PC-9 (cell line): Measurements from ENCODE around the gene GALNT10. TPM values are rescaled to one million over a fixed set of nuclear protein-coding genes. Genes with fewer than 3 reads are reported as not detected.

Experiments used
- BruUV-seq: library from RNA; stranded (reverse); fragments of 400-500 nt; replicated peaks from 2 replicates; lab custom pipeline; 2021; lab: Mats Ljungman, UMichigan
- CTCF ChIA-PET: fragments of 300-600 bp; sonication (Branson Sonifier 250); formaldehyde crosslinking; loops from one replicate; lab custom pipeline; 2022; ENCODE audit warnings: antibody characterized with exemption; lab: Charles Lee
- POLR2A ChIA-PET: fragments of 300-600 bp; sonication (Branson Sonifier 250); formaldehyde crosslinking; loops from one replicate; lab custom pipeline; 2022; ENCODE audit warnings: antibody characterized with exemption; ENCODE audit not compliant: unreplicated experiment; lab: Charles Lee
- DNase-seq, 2 experiments: peaks; one replicate each; pipeline versions ENCODE4 v3.0.0 to v3.0.0-alpha.2; 2015 to 2022; ENCODE audit warnings: mixed read lengths in 1 of 2
- H2AFZ ChIP-seq: fragments of 200-600 bp; sonication (generic); 2 replicates; pipeline ENCODE4 v1.8.1; 2017; ENCODE audit warnings: antibody characterized with exemption
- H3F3A ChIP-seq: fragments of 200-600 bp; sonication (generic); 2 replicates; pipeline ENCODE4 v1.8.1; 2017; ENCODE audit warnings: antibody characterized with exemption, mild to moderate bottlenecking, low read depth; ENCODE audit not compliant: insufficient read depth
- H3K27ac ChIP-seq: fragments of 200-600 bp; sonication (generic); 2 replicates; pipeline ENCODE4 v1.6.1; 2016; ENCODE audit warnings: mixed run types
- H3K27me3 ChIP-seq: fragments of 200-600 bp; sonication (generic); 2 replicates; pipeline ENCODE4 v1.6.1; 2016; ENCODE audit warnings: low read depth, mixed run types; ENCODE audit not compliant: insufficient read depth
- H3K36me3 ChIP-seq: fragments of 200-600 bp; sonication (generic); 2 replicates; pipeline ENCODE4 v1.6.1; 2016; ENCODE audit warnings: low read depth, mixed run types
- H3K4me1 ChIP-seq: fragments of 200-600 bp; sonication (generic); replicated peaks from 2 replicates; pipeline ENCODE4 v1.6.1; 2016; ENCODE audit warnings: mixed run types; ENCODE audit not compliant: insufficient read depth
- H3K4me2 ChIP-seq: fragments of 200-600 bp; sonication (generic); 2 replicates; pipeline ENCODE4 v1.6.1; 2017; ENCODE audit warnings: mixed run types
- H3K4me3 ChIP-seq: fragments of 200-600 bp; sonication (generic); 2 replicates; pipeline ENCODE4 v1.6.1; 2016; ENCODE audit warnings: mixed run types
- H3K79me2 ChIP-seq: fragments of 200-600 bp; sonication (generic); 2 replicates; pipeline ENCODE4 v1.6.1; 2017; ENCODE audit warnings: low read depth, mixed run types
- H3K9me2 ChIP-seq: fragments of 200-600 bp; sonication (generic); 2 replicates; pipeline ENCODE4 v1.8.1; 2017; ENCODE audit warnings: mild to moderate bottlenecking; ENCODE audit not compliant: insufficient read depth
- H3K9me3 ChIP-seq: fragments of 200-600 bp; sonication (generic); 2 replicates; pipeline ENCODE4 v1.8.1; 2016; ENCODE audit warnings: low read depth; ENCODE audit not compliant: insufficient read depth
- H4K20me1 ChIP-seq: fragments of 200-600 bp; sonication (generic); 2 replicates; pipeline ENCODE4 v1.8.1; 2017; ENCODE audit not compliant: insufficient read depth
- EZH2 ChIP-seq: fragments of 200-600 bp; sonication (generic); IDR thresholded peaks from 2 replicates; pipeline ENCODE4 v1.8.0; 2017; ENCODE audit warnings: antibody characterized with exemption, low read depth
- intact Hi-C: fragments of 100-400 bp; cut with micrococcal nuclease; formaldehyde crosslinking; loops from one replicate; pipeline ENCODE4 v1.10.0; 2022; ENCODE audit not compliant: unreplicated experiment
- total RNA-seq: library from RNA; stranded (reverse); gene quantifications from 2 replicates; pipeline ENCODE4 v1.2.3, GENCODE V29; 2021
- TF ChIP-seq, protein P1 (sequence below): fragments of 200-600 bp; sonication (generic); conservative IDR thresholded peaks from 2 replicates; pipeline ENCODE4 v1.6.1; 2017; ENCODE audit warnings: mixed run types, antibody characterized with exemption, mild to moderate bottlenecking, moderate library complexity

The GALNT10 gene
- total RNA-seq, 1 experiment from 2014 or later = 101 TPM

DNA sequence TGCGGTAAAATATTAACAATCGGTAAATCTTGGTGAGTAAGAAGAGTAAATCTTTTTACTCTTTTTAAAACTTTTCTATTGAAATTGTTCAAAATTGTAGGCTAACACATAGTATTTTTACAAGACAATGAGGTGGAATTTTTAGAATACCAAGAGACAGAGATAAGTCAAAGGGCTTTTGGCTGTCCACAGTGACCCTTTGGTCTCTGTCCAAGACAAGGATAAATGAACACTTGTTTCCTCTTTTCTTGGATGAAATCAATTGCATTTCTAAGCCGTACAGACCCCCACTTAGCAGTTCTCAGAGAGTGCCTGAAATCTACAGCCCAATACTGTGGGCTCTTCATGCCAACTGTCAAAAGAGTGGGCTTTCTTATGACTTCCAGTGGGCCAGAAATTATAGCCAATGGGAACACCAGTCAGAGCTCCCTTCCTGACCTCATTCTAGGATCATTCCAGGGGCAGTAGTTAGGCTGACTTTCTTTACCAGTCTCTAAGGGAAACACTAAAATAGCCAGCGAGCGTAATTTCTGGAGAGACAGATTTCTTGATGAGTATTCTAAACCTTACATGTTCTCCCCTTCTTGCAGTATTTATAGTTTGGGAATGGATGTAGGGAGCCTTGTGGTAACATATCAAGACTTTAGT lies 74.1 kb downstream of the GALNT10 start:
- no peaks in the 10 kb centered on the region; the same call in 1 of the 2 replicates for H3K4me1 ChIP-seq
- intact Hi-C loops = no loop called here
- DNase-seq = no peak
- H3K9me3 ChIP-seq = 0 out of 2 replicates have a peak, but pooled peaks cover 5% of the 10 kb centered on the region
- 0 out of 2 replicates have a peak, but pooled peaks cover 4% of the 10 kb centered on the region for H3K79me2 ChIP-seq
- ChIA-PET CTCF (no interaction called here), POLR2A (no interaction called here)
- H4K20me1 ChIP-seq = no peaks in the 10 kb centered on the region
- H3K36me3 ChIP-seq = 0 out of 2 replicates have a peak, but pooled peaks cover 6% of the 10 kb centered on the region
- H3K9me2 ChIP-seq = no peaks in the 10 kb centered on the region
- no TSS peak for BruUV-seq
- no peak overlapping the region for H3K4me2 ChIP-seq
- no peak overlapping the region for H3K4me3 ChIP-seq
- H2AFZ ChIP-seq = no peak overlapping the region
- H3K27me3 ChIP-seq = no peaks in the 10 kb centered on the region
- H3K27ac ChIP-seq = no peak overlapping the region
- H3F3A ChIP-seq = peaks cover 12% of the 10 kb centered on the region
- TF ChIP-seq EZH2 = no peak
- TF ChIP-seq, protein P1, sequence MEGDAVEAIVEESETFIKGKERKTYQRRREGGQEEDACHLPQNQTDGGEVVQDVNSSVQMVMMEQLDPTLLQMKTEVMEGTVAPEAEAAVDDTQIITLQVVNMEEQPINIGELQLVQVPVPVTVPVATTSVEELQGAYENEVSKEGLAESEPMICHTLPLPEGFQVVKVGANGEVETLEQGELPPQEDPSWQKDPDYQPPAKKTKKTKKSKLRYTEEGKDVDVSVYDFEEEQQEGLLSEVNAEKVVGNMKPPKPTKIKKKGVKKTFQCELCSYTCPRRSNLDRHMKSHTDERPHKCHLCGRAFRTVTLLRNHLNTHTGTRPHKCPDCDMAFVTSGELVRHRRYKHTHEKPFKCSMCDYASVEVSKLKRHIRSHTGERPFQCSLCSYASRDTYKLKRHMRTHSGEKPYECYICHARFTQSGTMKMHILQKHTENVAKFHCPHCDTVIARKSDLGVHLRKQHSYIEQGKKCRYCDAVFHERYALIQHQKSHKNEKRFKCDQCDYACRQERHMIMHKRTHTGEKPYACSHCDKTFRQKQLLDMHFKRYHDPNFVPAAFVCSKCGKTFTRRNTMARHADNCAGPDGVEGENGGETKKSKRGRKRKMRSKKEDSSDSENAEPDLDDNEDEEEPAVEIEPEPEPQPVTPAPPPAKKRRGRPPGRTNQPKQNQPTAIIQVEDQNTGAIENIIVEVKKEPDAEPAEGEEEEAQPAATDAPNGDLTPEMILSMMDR = no peak

DNA sequence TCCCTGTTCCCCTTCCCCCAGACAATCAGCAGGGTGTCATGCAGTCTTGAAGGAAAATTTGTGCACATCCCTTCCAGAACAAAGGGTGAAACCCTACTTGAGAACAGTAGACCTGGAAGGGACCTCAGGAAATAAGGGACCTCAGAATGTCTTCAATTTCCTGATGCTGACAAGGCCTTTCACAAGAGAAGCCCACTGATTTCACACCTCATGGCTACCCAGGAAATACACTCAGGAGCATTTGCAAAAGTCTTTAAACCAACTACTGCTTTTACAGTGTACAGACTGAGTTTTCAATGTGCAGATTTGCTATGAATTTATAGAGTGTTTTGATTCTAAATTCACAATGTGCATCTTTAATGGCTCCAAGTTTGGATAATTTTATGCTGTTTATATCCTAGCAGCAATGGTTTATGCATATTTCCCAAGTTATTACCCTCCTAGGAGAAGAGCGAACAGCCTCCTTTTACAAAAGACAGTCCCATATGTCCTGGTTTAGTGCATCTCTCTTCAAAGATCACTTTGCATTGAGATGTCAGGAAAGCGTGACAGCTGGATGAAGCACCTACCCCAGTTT lies 74.8 kb downstream of the GALNT10 start:
- Histone ChIP-seq H3K36me3 (0 out of 2 replicates have a peak, but pooled peaks cover 4% of the 10 kb centered on the region), H3K4me1 (no peaks in the 10 kb centered on the region; the same call in 1 of the 2 replicates), H2AFZ (no peak overlapping the region), H3K9me2 (no peaks in the 10 kb centered on the region), H3K27me3 (no peaks in the 10 kb centered on the region), H3K4me2 (no peak overlapping the region), H3K9me3 (0 out of 2 replicates have a peak, but pooled peaks cover 5% of the 10 kb centered on the region), H3K79me2 (no peaks in the 10 kb centered on the region), H3K4me3 (no peak overlapping the region), H3K27ac (no peak overlapping the region), H4K20me1 (no peaks in the 10 kb centered on the region), H3F3A (peaks cover 12% of the 10 kb centered on the region)
- TF ChIP-seq, protein P1 = no peak
- TF ChIP-seq EZH2 = no peak
- BruUV-seq = no TSS peak
- no peak for DNase-seq
- POLR2A ChIA-PET = no interaction called here
- CTCF ChIA-PET = no interaction called here
- intact Hi-C loops = no loop called here

DNA sequence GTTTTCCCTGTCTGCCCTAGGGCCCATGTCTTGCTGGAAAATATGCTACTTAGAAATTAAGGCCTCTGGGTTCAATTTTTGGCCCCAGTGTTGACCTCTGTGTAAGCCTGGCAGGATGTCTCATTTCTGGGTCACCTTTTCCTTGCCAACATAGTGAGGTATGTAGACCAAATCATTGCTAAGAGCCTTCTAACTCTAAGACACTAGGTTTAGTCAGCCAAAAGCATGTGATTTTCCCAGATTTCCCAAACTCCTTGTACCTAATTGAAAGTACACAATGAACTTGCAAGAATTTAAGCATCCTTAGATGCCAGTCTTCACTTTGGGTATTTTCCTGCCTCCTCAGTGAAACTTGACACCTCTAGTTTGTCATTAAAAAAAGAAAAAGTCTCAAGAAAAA lies 77.0 kb downstream of the GALNT10 start:
- Histone ChIP-seq H3K9me3 (0 out of 2 replicates have a peak, but pooled peaks cover 4% of the 10 kb centered on the region), H3K27me3 (no peaks in the 10 kb centered on the region), H3K79me2 (no peaks in the 10 kb centered on the region), H3F3A (peaks cover 12% of the 10 kb centered on the region), H4K20me1 (no peaks in the 10 kb centered on the region), H2AFZ (no peak overlapping the region), H3K27ac (no peak overlapping the region), H3K4me1 (no peaks in the 10 kb centered on the region; the same call in 1 of the 2 replicates), H3K4me2 (no peak overlapping the region), H3K9me2 (no peaks in the 10 kb centered on the region), H3K36me3 (no peaks in the 10 kb centered on the region), H3K4me3 (no peak overlapping the region)
- ChIA-PET POLR2A (no interaction called here), CTCF (no interaction called here)
- no TSS peak for BruUV-seq
- intact Hi-C loops = no loop called here
- TF ChIP-seq, protein P1 = no peak
- no peak for TF ChIP-seq EZH2
- no peak for DNase-seq
